GM12878 (cell line): ENCODE measurements around the gene HNRNPU. TPM values are rescaled to one million over a fixed set of nuclear protein-coding genes. Genes with fewer than 3 reads are reported as not detected.

ENCODE experiments used
- ATAC-seq: fragments of 200-7000 bp; cut with Tn5 transposase; 3 replicates; pipeline ENCODE4 v1.9.1; 2020; ENCODE audit warnings: mild to moderate bottlenecking, moderate library complexity
- BruUV-seq: library from RNA; stranded (reverse); fragments of 400-500 nt; replicated peaks from 2 replicates; lab custom pipeline; 2021; lab: Mats Ljungman, UMichigan
- CTCF ChIA-PET: fragments of 300-600 bp; sonication (Branson Sonifier 250); formaldehyde crosslinking; extraction: SDS; loops from one replicate; lab custom pipeline; 2021; ENCODE audit warnings: inconsistent platforms; lab: Yijun Ruan, JAX
- POLR2A ChIA-PET: fragments of 350-600 bp; formaldehyde crosslinking; extraction: SDS; loops from one replicate; lab custom pipeline; 2021; ENCODE audit warnings: inconsistent platforms; lab: Charles Lee
- RAD21 ChIA-PET: fragments of 300-600 bp; sonication (Branson Sonifier 250); formaldehyde crosslinking; loops from one replicate; lab custom pipeline; 2023; ENCODE audit warnings: antibody characterized with exemption; ENCODE audit not compliant: unreplicated experiment; lab: Charles Lee
- SMC1A ChIA-PET: fragments of 300-600 bp; sonication (Branson Sonifier 250); formaldehyde crosslinking; loops from one replicate; lab custom pipeline; 2023; ENCODE audit not compliant: unreplicated experiment, uncharacterized antibody; lab: Charles Lee
- DNase-seq: peaks from one replicate; pipeline ENCODE4 v3.0.0-alpha.2; 2011; ENCODE audit warnings: low read depth, low spot score
- FAIRE-seq: peaks from 3 replicates; lab custom pipeline; 2011; peaks lifted over from hg19 to GRCh38; lab: Jason Lieb, UNC
- H2AFZ ChIP-seq: 2 replicates; pipeline ENCODE4 v1.6.0; 2011; ENCODE audit warnings: low read depth, low read length, control low read depth; ENCODE audit not compliant: control insufficient read depth
- H3K27ac ChIP-seq: 2 replicates; pipeline ENCODE4 v1.5.1; 2011; ENCODE audit warnings: control low read depth; ENCODE audit not compliant: control insufficient read depth, insufficient read depth
- H3K27me3 ChIP-seq, 2 experiments: replicated peaks in 1 of 2; 2 replicates each; pipeline versions ENCODE4 v1.6.0 to v1.6.1; 2011; ENCODE audit warnings: low read length in 1 of 2; ENCODE audit not compliant: control insufficient read depth in 2 of 2, insufficient read depth in 2 of 2
- H3K36me3 ChIP-seq, 2 experiments: 2 replicates each; pipeline ENCODE4 v1.5.1; 2011; ENCODE audit warnings: low read length in 1 of 2; ENCODE audit not compliant: control insufficient read depth in 2 of 2, insufficient read depth in 2 of 2
- H3K4me1 ChIP-seq: 2 replicates; pipeline ENCODE4 v1.6.1; 2011; ENCODE audit warnings: mild to moderate bottlenecking, low read length, moderate library complexity, mixed read lengths; ENCODE audit not compliant: control insufficient read depth, insufficient read depth
- H3K4me2 ChIP-seq: 2 replicates; pipeline ENCODE4 v1.6.0; 2011; ENCODE audit warnings: control low read depth; ENCODE audit not compliant: control insufficient read depth, insufficient read depth
- H3K4me3 ChIP-seq: fragments of 200-600 bp; sonication (generic); 2 replicates; pipeline ENCODE4 v1.5.1; 2016
- H3K79me2 ChIP-seq: 2 replicates; pipeline ENCODE4 v1.6.0; 2011; ENCODE audit warnings: low read length; ENCODE audit not compliant: control insufficient read depth, insufficient read depth
- H3K9ac ChIP-seq: 2 replicates; pipeline ENCODE4 v1.8.0; 2011; ENCODE audit warnings: low read length, control low read depth, mixed read lengths; ENCODE audit not compliant: control insufficient read depth, insufficient read depth
- H3K9me3 ChIP-seq: replicated peaks from 3 replicates; pipeline ENCODE4 v1.5.1; 2011; ENCODE audit warnings: mild to moderate bottlenecking, low read length; ENCODE audit not compliant: control insufficient read depth, insufficient read depth
- H4K20me1 ChIP-seq: 2 replicates; pipeline ENCODE4 v1.6.0; 2011; ENCODE audit not compliant: control insufficient read depth, insufficient read depth
- BMI1 ChIP-seq: fragments of 450-650 bp; IDR thresholded peaks from 2 replicates; pipeline ENCODE4 v1.6.1; 2016; ENCODE audit warnings: mild to moderate bottlenecking, moderate library complexity, borderline replicate concordance
- EP300 ChIP-seq, 2 experiments: fragments of 150-350 bp in 1 of 2; IDR thresholded peaks; 2 replicates each; pipeline ENCODE4 v1.6.1; 2011 to 2012; ENCODE audit warnings: low read depth in 2 of 2, low read length in 2 of 2, borderline replicate concordance in 1 of 2, improper control_type of control experiment in 1 of 2, inconsistent platforms in 1 of 2; ENCODE audit not compliant: control insufficient read depth in 1 of 2
- ESRRA ChIP-seq: IDR thresholded peaks from 2 replicates; pipeline ENCODE4 v1.6.1; 2012; ENCODE audit warnings: mild to moderate bottlenecking, low read length, improper control_type of control experiment
- FOXM1 ChIP-seq: IDR thresholded peaks from 2 replicates; pipeline ENCODE4 v1.6.1; 2012; ENCODE audit warnings: low read depth, mild to moderate bottlenecking, inconsistent platforms, low read length, moderate library complexity
- IKZF2 ChIP-seq, 2 experiments: fragments of 450-650 bp; IDR thresholded peaks; 2 replicates each; pipeline ENCODE4 v1.6.1; 2017; ENCODE audit warnings: mild to moderate bottlenecking in 2 of 2, moderate library complexity in 2 of 2
- IRF4 ChIP-seq: IDR thresholded peaks from 2 replicates; pipeline ENCODE4 v1.6.1; 2011; ENCODE audit warnings: low read depth, low read length
- JUND ChIP-seq: IDR thresholded peaks from 2 replicates; pipeline ENCODE4 v1.6.1; 2012; ENCODE audit warnings: low read depth, mild to moderate bottlenecking, low read length, improper control_type of control experiment, moderate library complexity
- MXI1 ChIP-seq: fragments of 150-350 bp; IDR thresholded peaks from 2 replicates; pipeline ENCODE4 v1.6.1; 2011; ENCODE audit warnings: low read depth, mild to moderate bottlenecking, inconsistent platforms, low read length, improper control_type of control experiment
- NFIC ChIP-seq: IDR thresholded peaks from 2 replicates; pipeline ENCODE4 v1.6.1; 2012; ENCODE audit warnings: low read depth, mild to moderate bottlenecking, inconsistent platforms, low read length, moderate library complexity
- POLR2AphosphoS5 ChIP-seq: IDR thresholded peaks from 2 replicates; pipeline ENCODE4 v1.6.1; 2011; ENCODE audit warnings: mild to moderate bottlenecking, low read length, inconsistent platforms
- POU2F2 ChIP-seq: IDR thresholded peaks from 3 replicates; pipeline ENCODE4 v1.6.1; 2011; ENCODE audit warnings: low read depth, mild to moderate bottlenecking, low read length, borderline replicate concordance
- RB1 ChIP-seq: fragments of 450-650 bp; formaldehyde crosslinking; IDR thresholded peaks from 2 replicates; pipeline ENCODE4 v1.6.1; 2017; ENCODE audit warnings: mild to moderate bottlenecking, borderline replicate concordance
- RUNX3 ChIP-seq: IDR thresholded peaks from 2 replicates; pipeline ENCODE4 v1.6.1; 2012; ENCODE audit warnings: low read length, inconsistent platforms
- SMARCA5 ChIP-seq: fragments of 450-650 bp; IDR thresholded peaks from 2 replicates; pipeline ENCODE4 v1.6.1; 2017; ENCODE audit warnings: mild to moderate bottlenecking
- SPI1 ChIP-seq: IDR thresholded peaks from 2 replicates; pipeline ENCODE4 v1.6.1; 2011; ENCODE audit warnings: low read depth, mild to moderate bottlenecking, low read length, moderate library complexity, borderline replicate concordance; ENCODE audit not compliant: insufficient read depth
- SREBF2 ChIP-seq: IDR thresholded peaks from 2 replicates; pipeline ENCODE4 v1.6.1; 2012; ENCODE audit warnings: mild to moderate bottlenecking, low read length
- TAF1 ChIP-seq: IDR thresholded peaks from 2 replicates; pipeline ENCODE4 v1.6.1; 2011; ENCODE audit warnings: mild to moderate bottlenecking, low read depth, low read length, borderline replicate concordance
- TCF12 ChIP-seq: IDR thresholded peaks from 2 replicates; pipeline ENCODE4 v1.6.1; 2011; ENCODE audit warnings: low read depth, mild to moderate bottlenecking, low read length
- TCF3 ChIP-seq: IDR thresholded peaks from 2 replicates; pipeline ENCODE4 v1.6.1; 2012; ENCODE audit warnings: low read depth, mild to moderate bottlenecking, low read length, borderline replicate concordance; ENCODE audit not compliant: insufficient read depth
- ZNF384 ChIP-seq: IDR thresholded peaks from 2 replicates; pipeline ENCODE4 v1.6.1; 2012; ENCODE audit warnings: low read depth, mild to moderate bottlenecking, low read length, improper control_type of control experiment, borderline replicate concordance
- ZNF592 ChIP-seq: fragments of 450-650 bp; IDR thresholded peaks from 2 replicates; pipeline ENCODE4 v1.6.1; 2017; ENCODE audit warnings: mild to moderate bottlenecking, moderate library complexity
- ZNF622 ChIP-seq: fragments of 450-650 bp; IDR thresholded peaks from 2 replicates; pipeline ENCODE4 v1.6.1; 2017; ENCODE audit warnings: mild to moderate bottlenecking, inconsistent platforms
- WGBS: methylation state at CpG from one replicate; pipeline ENCODE4 v1.1.6; 2016; ENCODE audit warnings: low lambda C conversion rate; ENCODE audit not compliant: insufficient replicate concordance, insufficient coverage; ENCODE audit errors: missing lambda C conversion rate; 5-methylcytosine and 5-hydroxymethylcytosine counted together
- in situ Hi-C: fragments of 300-500 bp; cut with MboI; formaldehyde crosslinking; loops from 9 replicates; pipeline ENCODE4 v1.14.3; 2018; ENCODE audit warnings: mixed read lengths
- intact Hi-C: fragments of 100-400 bp; cut with micrococcal nuclease; formaldehyde crosslinking; loops from one replicate; pipeline ENCODE4 v1.14.2; 2022; ENCODE audit not compliant: unreplicated experiment
- polyA plus RNA-seq, 11 experiments: library from polyadenylated mRNA; depleted of rRNA in 4 of 11; unstranded in 6 of 11; stranded (reverse) in 5 of 11; fragments of >200 nt; fragmentation: Nextera tagmentation in 4 of 11; fragmentation: Illumina TruSeq in 1 of 11; extraction: Ambion mirVana in 4 of 11; extraction: Trizol in 1 of 11; gene quantifications; 1 replicate in 1 of 11; 2 replicates in 10 of 11; pipeline versions ENCODE4 v1.2.1 to v1.2.3, GENCODE V29; 2011 to 2016; ENCODE audit warnings: inconsistent platforms in 2 of 11, missing spikeins in 2 of 11, low read depth in 1 of 11
- total RNA-seq, 4 experiments: library from RNA; depleted of rRNA in 3 of 4; stranded (reverse); fragments of >200 nt in 3 of 4; fragmentation: Illumina TruSeq in 1 of 4; extraction: Trizol in 1 of 4; gene quantifications; 2 replicates each; pipeline versions ENCODE4 v1.2.1 to v1.2.3, GENCODE V29; 2013 to 2021

The HNRNPU gene
- total and polyA plus RNA-seq, 10 of the 15 experiments (the other 5 are each of a cell fraction or from before 2014, with no cell fraction given) = 163 to 569 (median 420) TPM

- DNase-seq = peak; percentile 30
- TF ChIP-seq POLR2AphosphoS5 (peak; percentile 40; the same call in 1 of the 2 replicates), NFIC (no peak), JUND (no peak), TAF1 (no peak), BMI1 (no peak), TCF3 (no peak), SPI1 (peak; percentile 34; the same call in 1 of the 2 replicates), RUNX3 (peak; percentile 43), ZNF592 (no peak), EP300 (IDR thresholded peaks at IDR 0.05; ENCODE audit: borderline replicate concordance in 1 of 2, control insufficient read depth in 1 of 2, low read depth in 2 of 2, low read length in 2 of 2) (peak in 1 of 2 experiments; percentile 9; a peak in 1 of 4 replicates), SREBF2 (no peak), ZNF384 (no peak), MXI1 (no peak), POU2F2 (peak; percentile 85; the same call in 2 of the 3 replicates), ESRRA (no peak), IKZF2 (IDR thresholded peaks at IDR 0.05) (peak; percentile 30 to 36; a peak in 1 of 4 replicates), TCF12 (0 out of 2 replicates have a peak, but pooled peaks have one; percentile 10), RB1 (no peak), FOXM1 (no peak), ZNF622 (no peak), SMARCA5 (no peak), IRF4 (no peak)
Measured at GRCh38 chr1:244815600-244816099, 48.7 kb downstream of the HNRNPU start.

More at GRCh38 chr1:244815600-244816099, 48.7 kb downstream of the HNRNPU start:
- no peaks in the 10 kb centered on the region for H3K9me3 ChIP-seq
- BruUV-seq = no TSS peak
- peaks cover 5% of the 10 kb centered on the region for H3K4me1 ChIP-seq
- no peaks in the 10 kb centered on the region for H3K27me3 ChIP-seq
- peak overlapping the region; percentile 46; the same call in 1 of the 2 replicates for H3K4me3 ChIP-seq
- in situ Hi-C loops = no loop called here
- 21% methylated on average over 15 of the region's 15 CpGs for WGBS
- SMC1A ChIA-PET = interaction anchor here (0.7 to 7.4 kb wide), 11 partner anchors 14 to 227 kb away, joined by 3 to 55 read pairs (median 6); partner anchors contain the start of gene HNRNPU
- H3K36me3 ChIP-seq = no peaks in the 10 kb centered on the region
- FAIRE-seq (peak; percentile 77), ATAC-seq (peak; percentile 70)
- H3K27ac ChIP-seq = peak overlapping the region; percentile 24; the same call in 1 of the 2 replicates
- RAD21 ChIA-PET = interaction anchor here (0.6 to 4.2 kb wide), 6 partner anchors 14 to 125 kb away, joined by 3 to 28 read pairs (median 12); partner anchors contain the start of gene COX20
- POLR2A ChIA-PET = interaction anchor here (0.7 to 6.1 kb wide), 4 partner anchors 21 to 50 kb away, joined by 3 to 55 read pairs (median 4); partner anchors contain the start of genes COX20 and HNRNPU
- no peaks in the 10 kb centered on the region for H4K20me1 ChIP-seq
- CTCF ChIA-PET = interaction anchor here (0.7 to 5.1 kb wide), 11 partner anchors 14 to 227 kb away, joined by 3 to 36 read pairs (median 5); no protein-coding TSS in a partner anchor
- H2AFZ ChIP-seq = peak overlapping the region; percentile 62
- no peaks in the 10 kb centered on the region; the same call in 1 of the 2 replicates for H3K79me2 ChIP-seq
- intact Hi-C loops = loop anchor here (1.0 kb wide), 2 partner anchors 19 to 49 kb away; partner anchors contain the start of gene HNRNPU
- peak overlapping the region; percentile 58 for H3K9ac ChIP-seq
- peak overlapping the region; percentile 62 for H3K4me2 ChIP-seq
